GM20000 (cell line): ENCODE measurements around the gene SLC25A13.

Experiments used
- DNase-seq: peaks from one replicate; pipeline ENCODE4 v3.0.0; 2012; ENCODE audit warnings: low spot score
- CTCF ChIP-seq: IDR thresholded peaks from 2 replicates; pipeline ENCODE4 v1.5.1; 2012; ENCODE audit warnings: mild to moderate bottlenecking, control low read depth; ENCODE audit errors: extremely low read depth, missing control alignments

SLC25A13 gene

GRCh38 chr7:96349572-96349971 lies 27.7 kb upstream of the SLC25A13 start:
- DNase-seq: no peak
- no peak for TF ChIP-seq CTCF

DNA sequence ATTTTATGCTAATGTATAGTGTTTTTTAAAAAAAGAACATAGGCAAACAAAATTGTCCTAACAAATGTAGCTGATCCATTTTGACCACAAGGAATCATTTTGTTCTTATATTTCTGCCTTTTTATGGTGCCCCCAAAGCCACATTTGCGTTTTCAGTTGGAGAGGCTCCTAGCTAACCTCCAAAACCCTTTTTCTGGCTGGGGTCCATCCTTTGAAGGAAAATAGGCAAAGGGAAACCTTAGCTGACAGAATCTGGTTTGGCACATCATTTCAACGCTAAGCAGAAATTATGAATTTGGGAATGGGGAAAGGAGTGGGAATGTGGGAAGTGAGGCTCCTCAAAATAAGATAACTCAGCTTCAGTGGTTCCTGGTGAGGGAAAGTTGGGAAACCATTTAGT lies 25.6 kb upstream of the SLC25A13 start:
- DNase-seq: no peak
- TF ChIP-seq CTCF: no peak

DNA sequence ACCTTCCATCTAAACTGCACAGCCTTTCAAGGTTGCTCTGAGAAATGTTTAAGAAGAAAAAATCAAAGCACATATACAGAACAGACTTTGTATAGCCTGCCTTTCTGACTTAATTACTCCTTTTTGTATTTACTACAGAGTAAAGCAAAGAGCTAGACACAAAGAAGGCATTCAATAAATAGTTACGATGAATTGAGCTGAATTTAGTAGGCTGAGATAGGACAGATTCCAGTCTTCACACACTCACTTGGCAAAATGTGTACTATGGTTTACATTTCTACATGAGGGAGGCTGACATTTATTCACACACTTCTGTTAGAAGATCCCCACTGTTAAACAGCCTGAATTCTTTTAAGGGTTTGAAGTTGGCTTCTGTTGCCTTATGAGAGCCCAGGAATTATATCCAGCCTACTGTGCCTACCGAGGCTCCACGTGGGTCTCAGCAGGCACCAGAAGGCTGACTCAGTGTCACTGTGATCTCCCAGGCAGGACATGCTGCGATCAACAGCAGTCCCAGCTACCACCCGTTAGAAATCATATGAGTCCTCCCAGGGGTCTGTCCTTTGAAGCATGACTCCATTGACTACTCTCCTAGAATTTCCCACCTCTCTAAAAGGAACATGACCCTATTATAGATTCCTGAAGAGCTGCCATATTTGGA lies 24.5 kb upstream of the SLC25A13 start:
- no peak for TF ChIP-seq CTCF
- DNase-seq: no peak

DNA sequence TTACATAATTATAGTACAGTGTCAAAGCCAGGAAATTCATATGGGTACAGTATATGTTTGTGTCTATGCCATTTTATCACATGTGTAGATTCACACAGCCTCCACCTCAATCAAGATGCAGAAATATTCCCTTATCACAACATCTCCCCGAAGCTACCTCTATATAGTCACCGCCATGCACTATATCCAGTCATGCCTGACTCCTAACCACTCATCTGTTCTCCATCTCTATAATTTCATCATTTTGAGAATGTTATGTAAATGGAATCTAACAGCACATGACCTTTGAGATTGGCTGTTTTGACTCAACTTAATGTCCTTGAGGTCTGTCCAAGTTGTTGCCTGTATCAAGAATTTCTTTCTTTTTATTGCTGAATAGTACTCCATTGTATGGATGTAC lies 22.3 kb upstream of the SLC25A13 start:
- no peak for TF ChIP-seq CTCF
- DNase-seq: no peak

DNA sequence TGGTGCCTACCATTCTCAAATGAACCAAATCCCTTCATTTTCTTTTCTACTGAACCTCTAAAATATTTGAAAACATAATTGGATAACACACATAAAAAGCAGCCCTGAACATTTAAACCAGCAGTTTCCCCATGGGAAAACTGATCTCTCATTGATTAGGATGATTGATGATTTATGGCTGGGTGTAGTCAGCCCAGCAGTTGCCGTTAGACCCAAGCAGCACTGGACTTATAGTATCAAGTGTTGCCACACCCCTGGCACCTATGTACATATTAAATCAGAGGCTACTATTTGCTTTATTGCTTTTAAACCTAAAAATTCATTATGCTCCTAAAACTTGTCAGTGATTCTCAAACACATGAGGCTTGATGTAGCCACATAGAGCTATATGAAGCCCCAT lies 20.2 kb upstream of the SLC25A13 start:
- no peak for TF ChIP-seq CTCF
- DNase-seq: no peak

GRCh38 chr7:96337519-96337918 lies 15.6 kb upstream of the SLC25A13 start:
- DNase-seq: no peak
- TF ChIP-seq CTCF: no peak

DNA sequence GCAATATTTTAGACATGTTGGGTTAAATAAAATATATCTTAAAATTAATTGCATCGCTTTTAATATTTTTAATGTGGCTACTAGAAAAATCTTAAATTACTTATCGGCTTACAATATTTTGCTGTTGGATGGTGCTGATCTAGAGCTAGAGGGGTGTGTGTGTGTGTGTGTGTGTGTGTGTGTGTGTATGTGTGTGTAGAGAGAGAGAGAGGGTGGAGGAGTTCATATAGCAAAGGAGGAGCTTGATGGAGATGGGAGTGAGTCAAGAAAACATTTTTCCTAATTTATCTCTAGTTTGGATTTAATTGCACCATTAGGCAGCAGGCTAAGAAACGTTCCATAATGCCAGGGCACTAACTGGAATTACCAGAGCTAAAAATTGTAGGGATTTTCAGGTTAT lies 10.4 kb upstream of the SLC25A13 start:
- DNase-seq: no peak
- no peak for TF ChIP-seq CTCF
